ENCODE measurements around the gene SLX1A.
"Not testable (repeated sequence)": the region's sequence is repeated elsewhere in the genome, so short reads cannot be mapped to it uniquely, and the experiment has no call there.

Gene SLX1A

GRCh38 chr16:30184891-30185682 is 8.6 kb upstream of the SLX1A start:
- no peak for FAIRE-seq

GRCh38 chr16:30185683-30186421 is 7.8 kb upstream of the SLX1A start:
- no peak for FAIRE-seq

GRCh38 chr16:30186444-30186781 is 7.3 kb upstream of the SLX1A start:
- no peak for FAIRE-seq

- no peak for FAIRE-seq
These were observed 6.7 kb upstream of the SLX1A start for GRCh38 chr16:30186782-30187555.

GRCh38 chr16:30187556-30187865 is 6.2 kb upstream of the SLX1A start:
- no peak for FAIRE-seq

GRCh38 chr16:30187971-30188561 is 5.6 kb upstream of the SLX1A start:
- no peak for FAIRE-seq

- not testable (repeated sequence) for FAIRE-seq
These were observed 2.5 kb upstream of the SLX1A start for GRCh38 chr16:30191158-30191557.

- FAIRE-seq = not testable (repeated sequence)
These were observed 577 bp upstream of the SLX1A start for GRCh38 chr16:30193098-30193497.

- FAIRE-seq = not testable (repeated sequence)
These were observed 674 bp downstream of the SLX1A start for GRCh38 chr16:30194172-30194925.

- not testable (repeated sequence) for FAIRE-seq
These were observed 3.3 kb downstream of the SLX1A start for GRCh38 chr16:30197001-30197400.

- FAIRE-seq = not testable (repeated sequence)
These were observed 5.4 kb downstream of the SLX1A start, which contains the start of gene SULT1A3 for GRCh38 chr16:30199049-30199448. Gene SULT1A3, plus strand, starts transcription at chr16:30199255. Its CDS starts 1,474 bp downstream, at chr16:30200729.

GRCh38 chr16:30199608-30200343 is 6.1 kb downstream of the SLX1A start:
- not testable (repeated sequence) for FAIRE-seq

- FAIRE-seq = not testable (repeated sequence)
These were observed 12.0 kb downstream of the SLX1A start for GRCh38 chr16:30205541-30206236.

- not testable (repeated sequence) for FAIRE-seq
These were observed 12.6 kb downstream of the SLX1A start for GRCh38 chr16:30206252-30206651.

GRCh38 chr16:30207063-30207704 is 13.5 kb downstream of the SLX1A start:
- not testable (repeated sequence) for FAIRE-seq

GRCh38 chr16:30209032-30209431 is 15.4 kb downstream of the SLX1A start:
- FAIRE-seq = not testable (repeated sequence)

GRCh38 chr16:30211414-30211813 is 17.7 kb downstream of the SLX1A start:
- not testable (repeated sequence) for FAIRE-seq

- not testable (repeated sequence) for FAIRE-seq
These were observed 23.4 kb downstream of the SLX1A start for GRCh38 chr16:30217082-30217481.

Measured in TTC549 (cell line).